Glutamatergic neuron (in vitro differentiated cells): ENCODE data around the gene CES2. TPM values are rescaled to one million over a fixed set of nuclear protein-coding genes. Genes with fewer than 3 reads are reported as not detected.

Experiments
- DNase-seq: peaks from one replicate; pipeline ENCODE4 v3.0.0; 2022
- H3K27ac Mint-ChIP-seq: one replicate; pipeline ENCODE4 v1.8.0; 2020; ENCODE audit warnings: mild to moderate bottlenecking, mixed read lengths, inconsistent platforms; ENCODE audit not compliant: unreplicated experiment
- H3K27me3 Mint-ChIP-seq: one replicate; pipeline ENCODE4 v1.8.0; 2020; ENCODE audit warnings: mild to moderate bottlenecking, moderate library complexity, mixed read lengths, inconsistent platforms; ENCODE audit not compliant: unreplicated experiment
- H3K36me3 Mint-ChIP-seq: one replicate; pipeline ENCODE4 v1.8.0; 2020; ENCODE audit warnings: mild to moderate bottlenecking, mixed read lengths, inconsistent platforms; ENCODE audit not compliant: unreplicated experiment
- H3K4me1 Mint-ChIP-seq: one replicate; pipeline ENCODE4 v1.8.0; 2020; ENCODE audit warnings: mild to moderate bottlenecking, low read depth, mixed read lengths, inconsistent platforms; ENCODE audit not compliant: unreplicated experiment
- H3K4me3 Mint-ChIP-seq: one replicate; pipeline ENCODE4 v1.8.0; 2020; ENCODE audit warnings: mild to moderate bottlenecking, mixed read lengths, inconsistent platforms; ENCODE audit not compliant: unreplicated experiment
- H3K9me3 Mint-ChIP-seq: one replicate; pipeline ENCODE4 v1.8.0; 2020; ENCODE audit warnings: mild to moderate bottlenecking, moderate library complexity, mixed read lengths, inconsistent platforms; ENCODE audit not compliant: unreplicated experiment
- total RNA-seq: library from RNA; stranded (reverse); fragmentation: NEBNext Ultra II Directional; extraction: Animal tissue kit (Norgen Biotek cat#: 25700); gene quantifications from one replicate; pipeline ENCODE4 v1.2.1, GENCODE V29; 2021; ENCODE audit not compliant: unreplicated experiment
- TF ChIP-seq, protein P1 (sequence below): fragments of 200-600 bp; sonication (generic); IDR thresholded peaks from one replicate; pipeline ENCODE4 v1.5.0; 2021; ENCODE audit not compliant: partially characterized antibody, unreplicated experiment

CES2 gene
- total RNA-seq, 1 donor from 2014 or later = 38.6 TPM

GRCh38 chr16:66908762-66909559, 26.4 kb upstream of the CES2 start:
- H3K27ac Mint-ChIP-seq = no peak overlapping the region
- no peaks in the 10 kb centered on the region for H3K9me3 Mint-ChIP-seq
- H3K36me3 Mint-ChIP-seq = no peaks in the 10 kb centered on the region
- TF ChIP-seq, protein P1, sequence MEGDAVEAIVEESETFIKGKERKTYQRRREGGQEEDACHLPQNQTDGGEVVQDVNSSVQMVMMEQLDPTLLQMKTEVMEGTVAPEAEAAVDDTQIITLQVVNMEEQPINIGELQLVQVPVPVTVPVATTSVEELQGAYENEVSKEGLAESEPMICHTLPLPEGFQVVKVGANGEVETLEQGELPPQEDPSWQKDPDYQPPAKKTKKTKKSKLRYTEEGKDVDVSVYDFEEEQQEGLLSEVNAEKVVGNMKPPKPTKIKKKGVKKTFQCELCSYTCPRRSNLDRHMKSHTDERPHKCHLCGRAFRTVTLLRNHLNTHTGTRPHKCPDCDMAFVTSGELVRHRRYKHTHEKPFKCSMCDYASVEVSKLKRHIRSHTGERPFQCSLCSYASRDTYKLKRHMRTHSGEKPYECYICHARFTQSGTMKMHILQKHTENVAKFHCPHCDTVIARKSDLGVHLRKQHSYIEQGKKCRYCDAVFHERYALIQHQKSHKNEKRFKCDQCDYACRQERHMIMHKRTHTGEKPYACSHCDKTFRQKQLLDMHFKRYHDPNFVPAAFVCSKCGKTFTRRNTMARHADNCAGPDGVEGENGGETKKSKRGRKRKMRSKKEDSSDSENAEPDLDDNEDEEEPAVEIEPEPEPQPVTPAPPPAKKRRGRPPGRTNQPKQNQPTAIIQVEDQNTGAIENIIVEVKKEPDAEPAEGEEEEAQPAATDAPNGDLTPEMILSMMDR = no peak
- H3K4me1 Mint-ChIP-seq = no peaks in the 10 kb centered on the region
- H3K27me3 Mint-ChIP-seq = peaks cover 2% of the 10 kb centered on the region
- no peak overlapping the region for H3K4me3 Mint-ChIP-seq
- no peak for DNase-seq

- Mint-ChIP-seq H3K9me3 (no peaks in the 10 kb centered on the region), H3K36me3 (no peaks in the 10 kb centered on the region)
- TF ChIP-seq, protein P1 = no peak
These were observed 25.0 kb upstream of the CES2 start for GRCh38 chr16:66910175-66910940.

GRCh38 chr16:66911112-66911511, 24.2 kb upstream of the CES2 start:
- no peak for DNase-seq
- H3K36me3 Mint-ChIP-seq = no peaks in the 10 kb centered on the region
- TF ChIP-seq, protein P1 = no peak
- H3K9me3 Mint-ChIP-seq = no peaks in the 10 kb centered on the region
- H3K4me1 Mint-ChIP-seq = no peaks in the 10 kb centered on the region
- H3K4me3 Mint-ChIP-seq = no peak overlapping the region
- H3K27ac Mint-ChIP-seq = no peak overlapping the region
- H3K27me3 Mint-ChIP-seq = peaks cover 2% of the 10 kb centered on the region

More at GRCh38 chr16:66910175-66910940, 25.0 kb upstream of the CES2 start:
- no peak for DNase-seq
- Mint-ChIP-seq H3K4me3 (no peak overlapping the region), H3K27ac (no peak overlapping the region), H3K4me1 (no peaks in the 10 kb centered on the region), H3K27me3 (peaks cover 2% of the 10 kb centered on the region)

GRCh38 chr16:66911801-66912200, 23.5 kb upstream of the CES2 start:
- peaks cover 2% of the 10 kb centered on the region for H3K9me3 Mint-ChIP-seq

More at GRCh38 chr16:66911801-66912200, 23.5 kb upstream of the CES2 start:
- H3K4me1 Mint-ChIP-seq = no peaks in the 10 kb centered on the region
- H3K27me3 Mint-ChIP-seq = peaks cover 2% of the 10 kb centered on the region
- no peak overlapping the region for H3K4me3 Mint-ChIP-seq
- no peak for DNase-seq
- no peak overlapping the region for H3K27ac Mint-ChIP-seq
- H3K36me3 Mint-ChIP-seq = peaks cover 4% of the 10 kb centered on the region
- TF ChIP-seq, protein P1 = no peak
